ENCODE results near the gene SLC8B1.

Gene SLC8B1

DNA sequence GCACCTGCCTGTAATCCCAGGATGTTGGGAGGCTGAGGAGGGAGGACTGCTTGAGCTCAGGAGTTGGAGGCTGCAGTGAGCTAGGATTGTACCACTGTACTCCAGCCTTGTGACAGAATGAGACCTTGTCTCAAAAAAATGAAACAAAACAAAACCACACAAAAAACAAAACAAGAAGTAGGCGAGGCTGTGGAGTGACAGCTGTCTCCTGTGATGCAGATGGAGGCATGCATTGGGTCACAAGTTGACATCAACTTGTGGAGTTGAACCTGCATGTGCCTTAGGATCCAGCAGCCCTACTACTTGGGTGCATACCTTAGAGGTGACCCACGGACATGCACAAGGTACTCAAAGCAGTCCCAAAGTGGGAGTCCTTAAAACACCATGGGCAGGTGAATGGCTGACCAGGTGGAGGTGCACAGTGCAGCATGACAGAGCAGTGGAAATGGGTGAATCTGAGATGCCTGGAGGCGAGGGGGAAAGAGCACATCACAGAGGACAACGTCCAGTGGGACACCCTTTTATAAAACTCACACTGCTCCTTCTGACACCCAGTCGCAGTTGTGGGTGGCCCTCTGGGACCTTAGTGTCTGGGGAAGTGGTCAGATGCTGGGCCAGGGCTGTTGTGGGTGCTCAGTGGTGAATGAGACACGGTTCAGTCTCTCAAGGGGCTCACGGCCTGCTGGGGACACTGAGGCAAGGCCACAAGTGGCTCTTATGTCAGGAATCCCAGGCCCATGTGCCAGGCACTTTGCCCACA, 36.2 kb upstream of the SLC8B1 start:
- no peaks in the 10 kb centered on the region for H3K9me3 ChIP-seq (ENCODE audit: control insufficient read depth, insufficient read depth, low read depth, low read length)
- no peaks in the 10 kb centered on the region for H3K4me1 ChIP-seq (ENCODE audit: control insufficient read depth, insufficient read depth, low read length)
- no peak for TF ChIP-seq ZIC2 (tag by site-specific recombination; IDR thresholded peaks at IDR 0.05)
- no peak for TF ChIP-seq ZNF561 (tag by site-specific recombination; IDR thresholded peaks at IDR 0.05; ENCODE audit: borderline replicate concordance)
- TF ChIP-seq ZNF785 (tag by site-specific recombination; IDR thresholded peaks at IDR 0.05), result no peak
- TF ChIP-seq, protein P1, sequence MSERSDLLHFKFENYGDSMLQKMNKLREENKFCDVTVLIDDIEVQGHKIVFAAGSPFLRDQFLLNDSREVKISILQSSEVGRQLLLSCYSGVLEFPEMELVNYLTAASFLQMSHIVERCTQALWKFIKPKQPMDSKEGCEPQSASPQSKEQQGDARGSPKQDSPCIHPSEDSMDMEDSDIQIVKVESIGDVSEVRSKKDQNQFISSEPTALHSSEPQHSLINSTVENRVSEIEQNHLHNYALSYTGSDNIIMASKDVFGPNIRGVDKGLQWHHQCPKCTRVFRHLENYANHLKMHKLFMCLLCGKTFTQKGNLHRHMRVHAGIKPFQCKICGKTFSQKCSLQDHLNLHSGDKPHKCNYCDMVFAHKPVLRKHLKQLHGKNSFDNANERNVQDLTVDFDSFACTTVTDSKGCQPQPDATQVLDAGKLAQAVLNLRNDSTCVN (tag by site-specific recombination; optimal IDR thresholded peaks at IDR 0.05), result no peak
- TF ChIP-seq KLF8 (tag by site-specific recombination; IDR thresholded peaks at IDR 0.05), result no peak
- no peak for TF ChIP-seq YY2 (tag by site-specific recombination; IDR thresholded peaks at IDR 0.05)
- no peak for TF ChIP-seq ZNF354C (tag by site-specific recombination; IDR thresholded peaks at IDR 0.05; ENCODE audit: borderline replicate concordance, low read depth)
- no peak for TF ChIP-seq ZNF664 (tag by site-specific recombination; IDR thresholded peaks at IDR 0.05)
- TF ChIP-seq BCL11A (tag by site-specific recombination; IDR thresholded peaks at IDR 0.05; ENCODE audit: low read depth), result no peak
- TF ChIP-seq KLF10 (tag by site-specific recombination; IDR thresholded peaks at IDR 0.05), result no peak
- no peak for TF ChIP-seq ZNF155 (tag by site-specific recombination; IDR thresholded peaks at IDR 0.05)
- no peak for TF ChIP-seq ZNF169 (tag by site-specific recombination; IDR thresholded peaks at IDR 0.05)
- TF ChIP-seq TCF7L2 (IDR thresholded peaks at IDR 0.05; ENCODE audit: borderline replicate concordance, low read depth, low read length), result no peak
- TF ChIP-seq ZNF48 (tag by site-specific recombination; IDR thresholded peaks at IDR 0.05), result no peak
- no peak for TF ChIP-seq KLF9 (tag by site-specific recombination; IDR thresholded peaks at IDR 0.05; ENCODE audit: low read depth)
- TF ChIP-seq ZNF211 (tag by site-specific recombination; IDR thresholded peaks at IDR 0.05; ENCODE audit: low read depth), result no peak
- TF ChIP-seq, protein P2, sequence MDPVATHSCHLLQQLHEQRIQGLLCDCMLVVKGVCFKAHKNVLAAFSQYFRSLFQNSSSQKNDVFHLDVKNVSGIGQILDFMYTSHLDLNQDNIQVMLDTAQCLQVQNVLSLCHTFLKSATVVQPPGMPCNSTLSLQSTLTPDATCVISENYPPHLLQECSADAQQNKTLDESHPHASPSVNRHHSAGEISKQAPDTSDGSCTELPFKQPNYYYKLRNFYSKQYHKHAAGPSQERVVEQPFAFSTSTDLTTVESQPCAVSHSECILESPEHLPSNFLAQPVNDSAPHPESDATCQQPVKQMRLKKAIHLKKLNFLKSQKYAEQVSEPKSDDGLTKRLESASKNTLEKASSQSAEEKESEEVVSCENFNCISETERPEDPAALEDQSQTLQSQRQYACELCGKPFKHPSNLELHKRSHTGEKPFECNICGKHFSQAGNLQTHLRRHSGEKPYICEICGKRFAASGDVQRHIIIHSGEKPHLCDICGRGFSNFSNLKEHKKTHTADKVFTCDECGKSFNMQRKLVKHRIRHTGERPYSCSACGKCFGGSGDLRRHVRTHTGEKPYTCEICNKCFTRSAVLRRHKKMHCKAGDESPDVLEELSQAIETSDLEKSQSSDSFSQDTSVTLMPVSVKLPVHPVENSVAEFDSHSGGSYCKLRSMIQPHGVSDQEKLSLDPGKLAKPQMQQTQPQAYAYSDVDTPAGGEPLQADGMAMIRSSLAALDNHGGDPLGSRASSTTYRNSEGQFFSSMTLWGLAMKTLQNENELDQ (tag by site-specific recombination; IDR thresholded peaks at IDR 0.05; ENCODE audit: low read depth), result no peak
- TF ChIP-seq ZNF792 (tag by site-specific recombination; IDR thresholded peaks at IDR 0.05), result no peak
- TF ChIP-seq ZNF654 (tag by site-specific recombination; IDR thresholded peaks at IDR 0.05; ENCODE audit: low read depth), result no peak
- TF ChIP-seq, protein P3, sequence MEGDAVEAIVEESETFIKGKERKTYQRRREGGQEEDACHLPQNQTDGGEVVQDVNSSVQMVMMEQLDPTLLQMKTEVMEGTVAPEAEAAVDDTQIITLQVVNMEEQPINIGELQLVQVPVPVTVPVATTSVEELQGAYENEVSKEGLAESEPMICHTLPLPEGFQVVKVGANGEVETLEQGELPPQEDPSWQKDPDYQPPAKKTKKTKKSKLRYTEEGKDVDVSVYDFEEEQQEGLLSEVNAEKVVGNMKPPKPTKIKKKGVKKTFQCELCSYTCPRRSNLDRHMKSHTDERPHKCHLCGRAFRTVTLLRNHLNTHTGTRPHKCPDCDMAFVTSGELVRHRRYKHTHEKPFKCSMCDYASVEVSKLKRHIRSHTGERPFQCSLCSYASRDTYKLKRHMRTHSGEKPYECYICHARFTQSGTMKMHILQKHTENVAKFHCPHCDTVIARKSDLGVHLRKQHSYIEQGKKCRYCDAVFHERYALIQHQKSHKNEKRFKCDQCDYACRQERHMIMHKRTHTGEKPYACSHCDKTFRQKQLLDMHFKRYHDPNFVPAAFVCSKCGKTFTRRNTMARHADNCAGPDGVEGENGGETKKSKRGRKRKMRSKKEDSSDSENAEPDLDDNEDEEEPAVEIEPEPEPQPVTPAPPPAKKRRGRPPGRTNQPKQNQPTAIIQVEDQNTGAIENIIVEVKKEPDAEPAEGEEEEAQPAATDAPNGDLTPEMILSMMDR (tag by site-specific recombination; IDR thresholded peaks at IDR 0.05), result no peak
- H3K4me3 ChIP-seq (ENCODE audit: low read depth, low read length), result no peak overlapping the region
- POLR2A ChIA-PET, result interaction anchor here (0.5 kb wide), 1 partner anchor 182 kb away, joined by 4 read pairs; no protein-coding TSS in a partner anchor
- peaks cover 5 to 36% of the 10 kb centered on the region in 2 experiments; a peak in 2 of 3 replicates for H3K36me3 ChIP-seq (ENCODE audit: control insufficient read depth in 2 of 2, insufficient read depth in 1 of 2, low read length in 2 of 2)
- CTCF ChIA-PET, result no interaction called here
- H3K27ac ChIP-seq (ENCODE audit: extremely low read depth, low read depth, low read length), result no peak overlapping the region

DNA sequence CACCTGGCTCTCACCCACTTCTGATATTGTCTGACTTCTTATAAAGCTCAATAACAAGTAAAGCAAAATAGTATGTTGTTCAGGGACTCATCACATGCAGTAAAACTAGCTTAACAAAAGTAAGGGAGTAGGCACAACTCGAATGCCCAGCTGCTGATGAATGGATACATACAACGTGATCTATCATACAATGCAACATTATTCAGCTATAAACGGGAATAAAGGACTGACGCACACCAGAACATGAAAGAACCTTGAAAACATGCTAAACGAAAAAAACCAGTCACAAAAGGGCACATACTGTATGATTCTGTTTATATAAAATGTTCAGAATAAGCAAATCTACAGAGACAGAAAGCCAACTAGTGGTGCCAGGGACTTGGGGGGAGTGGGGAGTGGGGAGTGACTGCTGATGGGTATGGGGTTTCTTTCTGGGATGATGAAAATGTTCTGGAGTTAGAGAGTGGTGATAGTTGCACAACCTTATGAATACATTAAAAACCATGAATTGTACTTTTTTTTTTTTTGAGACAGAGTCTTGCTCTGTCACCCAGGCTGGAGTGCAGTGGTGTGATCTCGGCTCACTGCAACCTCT, 34.6 kb upstream of the SLC8B1 start:
- H3K36me3 ChIP-seq (ENCODE audit: control insufficient read depth in 2 of 2, insufficient read depth in 1 of 2, low read length in 2 of 2), result peaks cover 0 to 25% of the 10 kb centered on the region in 2 experiments; a peak in 2 of 3 replicates
- ChIA-PET POLR2A (no interaction called here), CTCF (no interaction called here)
- no peaks in the 10 kb centered on the region for H3K4me1 ChIP-seq (ENCODE audit: control insufficient read depth, insufficient read depth, low read length)
- no peak overlapping the region for H3K27ac ChIP-seq (ENCODE audit: extremely low read depth, low read depth, low read length)
- no peak overlapping the region for H3K4me3 ChIP-seq (ENCODE audit: low read depth, low read length)
- H3K9me3 ChIP-seq (ENCODE audit: control insufficient read depth, insufficient read depth, low read depth, low read length), result no peaks in the 10 kb centered on the region
- TF ChIP-seq, protein P4, sequence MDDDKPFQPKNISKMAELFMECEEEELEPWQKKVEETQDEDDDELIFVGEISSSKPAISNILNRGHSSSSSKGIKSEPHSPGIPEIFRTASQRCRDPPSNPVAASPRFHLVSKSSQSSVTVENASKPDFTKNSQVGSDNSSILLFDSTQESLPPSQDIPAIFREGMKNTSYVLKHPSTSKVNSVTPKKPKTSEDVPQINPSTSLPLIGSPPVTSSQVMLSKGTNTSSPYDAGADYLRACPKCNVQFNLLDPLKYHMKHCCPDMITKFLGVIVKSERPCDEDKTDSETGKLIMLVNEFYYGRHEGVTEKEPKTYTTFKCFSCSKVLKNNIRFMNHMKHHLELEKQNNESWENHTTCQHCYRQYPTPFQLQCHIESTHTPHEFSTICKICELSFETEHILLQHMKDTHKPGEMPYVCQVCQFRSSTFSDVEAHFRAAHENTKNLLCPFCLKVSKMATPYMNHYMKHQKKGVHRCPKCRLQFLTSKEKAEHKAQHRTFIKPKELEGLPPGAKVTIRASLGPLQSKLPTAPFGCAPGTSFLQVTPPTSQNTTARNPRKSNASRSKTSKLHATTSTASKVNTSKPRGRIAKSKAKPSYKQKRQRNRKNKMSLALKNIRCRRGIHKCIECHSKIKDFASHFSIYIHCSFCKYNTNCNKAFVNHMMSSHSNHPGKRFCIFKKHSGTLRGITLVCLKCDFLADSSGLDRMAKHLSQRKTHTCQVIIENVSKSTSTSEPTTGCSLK (tag by site-specific recombination; IDR thresholded peaks at IDR 0.05), result no peak
- TF ChIP-seq YY2 (tag by site-specific recombination; IDR thresholded peaks at IDR 0.05), result no peak
- no peak for TF ChIP-seq ZBTB8A (tag by site-specific recombination; IDR thresholded peaks at IDR 0.05)
- TF ChIP-seq ZNF76 (tag by site-specific recombination; IDR thresholded peaks at IDR 0.05; ENCODE audit: borderline replicate concordance, low read depth), result no peak
- no peak for TF ChIP-seq MZF1 (tag by site-specific recombination; IDR thresholded peaks at IDR 0.05; ENCODE audit: borderline replicate concordance)
- TF ChIP-seq ZBTB48 (tag by site-specific recombination; IDR thresholded peaks at IDR 0.05), result no peak
- no peak for TF ChIP-seq ZNF677 (tag by site-specific recombination; IDR thresholded peaks at IDR 0.05)

All from HEK293 (cell line).